K562 (cell line): ENCODE measurements around the gene FSTL4. TPM values are rescaled to one million over a fixed set of nuclear protein-coding genes. Genes with fewer than 3 reads are reported as not detected.
A peak's percentile ranks its signal among the peaks of the same experiment; 100 is the strongest.
"Not testable (repeated sequence)": the region's sequence is repeated elsewhere in the genome, so short reads cannot be mapped to it uniquely, and the experiment has no call there.

Experiments
- ATAC-seq: fragments of 200-7000 bp; cut with Tn5 transposase; 3 replicates; pipeline ENCODE4 v1.9.1; 2020; ENCODE audit warnings: moderate library complexity
- BruUV-seq: library from RNA; stranded (reverse); fragments of 400-500 nt; replicated peaks from 2 replicates; lab custom pipeline; 2021; lab: Mats Ljungman, UMichigan
- CTCF ChIA-PET: fragments of 300-600 bp; formaldehyde crosslinking; extraction: SDS; loops from one replicate; lab custom pipeline; 2021; ENCODE audit warnings: low intra/inter-chr PET ratio; lab: Yijun Ruan, JAX
- POLR2A ChIA-PET: fragments of 300-600, 350-650 bp; sonication (Branson Sonifier 250); formaldehyde crosslinking; extraction: SDS; loops from one replicate; lab custom pipeline; 2021; ENCODE audit warnings: antibody characterized with exemption, inconsistent platforms; lab: Yijun Ruan, JAX
- DNase-seq, 4 experiments: peaks; one replicate each; pipeline versions ENCODE4 v3.0.0 to v3.0.0-alpha.2; 2011 to 2018; ENCODE audit warnings: low spot score in 3 of 4, mixed read lengths in 3 of 4; ENCODE audit errors: extremely low read depth in 1 of 4
- FAIRE-seq: peaks from 2 replicates; lab custom pipeline; 2011; peaks lifted over from hg19 to GRCh38; lab: Jason Lieb, UNC
- H2AFZ ChIP-seq: 2 replicates; pipeline ENCODE4 v1.6.0; 2011; ENCODE audit warnings: low read depth, low read length, control low read depth, inconsistent platforms
- H3K27ac ChIP-seq: fragments of 200-600 bp; 3 replicates; pipeline ENCODE4 v1.8.0; 2011; ENCODE audit warnings: low read depth, mild to moderate bottlenecking, control low read depth, inconsistent platforms, low read length, moderate library complexity, mixed read lengths; ENCODE audit errors: extremely low read depth
- H3K27me3 ChIP-seq, 2 experiments: fragments of 300-600 bp in 1 of 2; 2 replicates in 1 of 2; 3 replicates in 1 of 2; pipeline versions ENCODE4 v1.6.0 to v1.8.0; 2011; ENCODE audit warnings: inconsistent platforms in 2 of 2, low read length in 2 of 2, mild to moderate bottlenecking in 1 of 2, mixed read lengths in 1 of 2, moderate library complexity in 1 of 2; ENCODE audit not compliant: control insufficient read depth in 2 of 2, insufficient read depth in 2 of 2
- H3K36me3 ChIP-seq: fragments of 300-600 bp; 3 replicates; pipeline ENCODE4 v1.8.0; 2011; ENCODE audit warnings: mild to moderate bottlenecking, low read length, inconsistent platforms; ENCODE audit not compliant: control insufficient read depth, insufficient read depth
- H3K4me1 ChIP-seq, 2 experiments: fragments of 200-600 bp in 1 of 2; replicated peaks in 1 of 2; 2 replicates in 1 of 2; 3 replicates in 1 of 2; pipeline versions ENCODE4 v1.5.1 to v1.8.0; 2011; ENCODE audit warnings: inconsistent platforms in 2 of 2, low read length in 2 of 2, mild to moderate bottlenecking in 1 of 2, mixed read lengths in 1 of 2, moderate library complexity in 1 of 2; ENCODE audit not compliant: control insufficient read depth in 2 of 2, insufficient read depth in 2 of 2
- H3K4me2 ChIP-seq: 2 replicates; pipeline ENCODE4 v1.6.1; 2011; ENCODE audit warnings: low read length, control low read depth, inconsistent platforms, mixed read lengths; ENCODE audit not compliant: insufficient read depth
- H3K4me3 ChIP-seq: fragments of 200-600 bp; sonication (generic), shearing (Covaris generic); 2 replicates; pipeline ENCODE4 v1.5.1; 2016; ENCODE audit warnings: control low read depth, inconsistent platforms
- H3K79me2 ChIP-seq: fragments of 200-600 bp; 3 replicates; pipeline ENCODE4 v1.8.0; 2011; ENCODE audit warnings: low read length, inconsistent platforms; ENCODE audit not compliant: control insufficient read depth, insufficient read depth
- H3K9ac ChIP-seq, 2 experiments: 2 replicates each; pipeline versions ENCODE4 v1.6.0 to v1.6.1; 2011; ENCODE audit warnings: low read depth in 2 of 2, low read length in 2 of 2, control low read depth in 1 of 2, inconsistent platforms in 1 of 2, mild to moderate bottlenecking in 1 of 2, mixed read lengths in 1 of 2; ENCODE audit not compliant: insufficient read depth in 1 of 2
- H3K9me1 ChIP-seq: one replicate; pipeline ENCODE4 v1.6.0; 2011; ENCODE audit warnings: inconsistent platforms, mild to moderate bottlenecking, low read length, moderate library complexity; ENCODE audit not compliant: control insufficient read depth, insufficient read depth
- H3K9me3 ChIP-seq: replicated peaks from 2 replicates; pipeline ENCODE4 v1.5.1; 2011; ENCODE audit warnings: low read depth, low read length, inconsistent platforms; ENCODE audit not compliant: control insufficient read depth, insufficient read depth
- H4K20me1 ChIP-seq: replicated peaks from 2 replicates; pipeline ENCODE4 v1.6.1; 2011; ENCODE audit warnings: low read length, inconsistent platforms, mixed read lengths; ENCODE audit not compliant: control insufficient read depth, insufficient read depth
- CEBPG ChIP-seq, 3 experiments: fragments of 200-800 bp in 1 of 3; sonication (Bioruptor generic) in 1 of 3; sonication (generic) in 1 of 3; formaldehyde crosslinking in 1 of 3; IDR thresholded peaks in 2 of 3; conservative IDR thresholded peaks in 1 of 3; 2 replicates each; pipeline versions ENCODE4 v1.6.1 to v1.8.0; 2016 to 2022; ENCODE audit warnings: missing compliant biosample characterization in 2 of 3, missing genetic modification characterization in 2 of 3, mild to moderate bottlenecking in 1 of 3, missing genetic modification reagents in 1 of 3
- CXXC5 ChIP-seq: fragments of 250-450 bp; sonication (Bioruptor Pico); IDR thresholded peaks from 2 replicates; pipeline ENCODE4 v1.8.0; 2022; ENCODE audit warnings: inconsistent platforms, mild to moderate bottlenecking, moderate library complexity
- HDAC6 ChIP-seq: IDR thresholded peaks from 2 replicates; pipeline ENCODE4 v1.6.1; 2012; ENCODE audit warnings: low read depth, mild to moderate bottlenecking, control low read depth, inconsistent platforms, low read length, moderate library complexity
- JUND ChIP-seq, 2 experiments: IDR thresholded peaks; 2 replicates in 1 of 2; 3 replicates in 1 of 2; pipeline ENCODE4 v1.6.1; 2011; ENCODE audit warnings: borderline replicate concordance in 2 of 2, low read depth in 2 of 2, low read length in 2 of 2, improper control_type of control experiment in 1 of 2, missing biosample characterization in 1 of 2, missing genetic modification characterization in 1 of 2, missing genetic modification reagents in 1 of 2
- MEIS2 ChIP-seq: fragments of 450-650 bp; IDR thresholded peaks from 2 replicates; pipeline ENCODE4 v1.6.1; 2014; ENCODE audit warnings: mild to moderate bottlenecking; ENCODE audit not compliant: partially characterized antibody
- NR4A1 ChIP-seq, 2 experiments: fragments of 250-450 bp in 1 of 2; fragments of 450-650 bp in 1 of 2; sonication (Bioruptor Pico) in 1 of 2; IDR thresholded peaks; 2 replicates each; pipeline versions ENCODE4 v1.4.0 to v1.6.1; 2016 to 2020; ENCODE audit warnings: mild to moderate bottlenecking in 2 of 2, missing compliant biosample characterization in 1 of 2, missing genetic modification characterization in 1 of 2, moderate library complexity in 1 of 2
- ZNF76 ChIP-seq: fragments of 250-450 bp; sonication (Bioruptor Pico); IDR thresholded peaks from 2 replicates; pipeline ENCODE4 v1.4.0; 2020; ENCODE audit warnings: mild to moderate bottlenecking, moderate library complexity, borderline replicate concordance
- WGBS: fragments of 100-300 bp; shearing (Covaris generic); methylation state at CpG from one replicate; pipeline ENCODE4 v1.1.6; 2016; ENCODE audit warnings: low coverage, mixed read lengths; ENCODE audit not compliant: insufficient coverage; ENCODE audit errors: missing lambda C conversion rate; 5-methylcytosine and 5-hydroxymethylcytosine counted together
- in situ Hi-C: fragments of 300-500 bp; cut with MboI; formaldehyde crosslinking; loops from 4 replicates; pipeline ENCODE4 v1.15.0; 2018; ENCODE audit warnings: inconsistent platforms, mixed read lengths
- intact Hi-C: fragments of 100-400 bp; cut with micrococcal nuclease; formaldehyde crosslinking; loops from 2 replicates; pipeline ENCODE4 v1.14.2; 2022
- polyA plus RNA-seq, 8 experiments: library from polyadenylated mRNA; depleted of rRNA in 4 of 8; stranded (reverse) in 5 of 8; unstranded in 3 of 8; fragments of >200 nt; fragmentation: Nextera tagmentation in 2 of 8; fragmentation: Illumina TruSeq in 1 of 8; extraction: Ambion mirVana in 2 of 8; extraction: Trizol in 1 of 8; gene quantifications; 2 replicates each; pipeline versions ENCODE4 v1.2.1 to v1.2.3, GENCODE V29; 2011 to 2014; ENCODE audit warnings: inconsistent platforms in 1 of 8, missing spikeins in 1 of 8
- total RNA-seq, 7 experiments: library from RNA; depleted of rRNA in 6 of 7; stranded (reverse); fragments of >200 nt in 6 of 7; fragmentation: Illumina TruSeq in 2 of 7; extraction: Trizol in 2 of 7; gene quantifications; 2 replicates each; pipeline versions ENCODE4 v1.2.1 to v1.2.3, GENCODE V29; 2011 to 2021; ENCODE audit warnings: low replicate concordance in 1 of 7
- TF ChIP-seq, protein P1 (sequence below), 2 experiments: fragments of 450-650 bp in 1 of 2; sonication (generic) in 1 of 2; formaldehyde crosslinking in 1 of 2; IDR thresholded peaks in 1 of 2; conservative IDR thresholded peaks in 1 of 2; 2 replicates each; pipeline versions ENCODE4 v1.6.1 to v1.8.1; 2016 to 2023; ENCODE audit warnings: mild to moderate bottlenecking in 2 of 2, moderate library complexity in 2 of 2, inconsistent platforms in 1 of 2, missing genetic modification reagents in 1 of 2
- TF ChIP-seq, protein P2 (sequence below): fragments of 200-800 bp; sonication (Bioruptor generic); IDR thresholded peaks from 2 replicates; pipeline ENCODE4 v1.6.1; 2016; ENCODE audit warnings: missing genetic modification characterization, missing compliant biosample characterization

The FSTL4 gene
- total and polyA plus RNA-seq, 9 of the 15 experiments (the other 6 are each of a cell fraction or from before 2014, with no cell fraction given) = 0.08 to 0.18 (median 0.10) TPM; not detected in 5

DNA sequence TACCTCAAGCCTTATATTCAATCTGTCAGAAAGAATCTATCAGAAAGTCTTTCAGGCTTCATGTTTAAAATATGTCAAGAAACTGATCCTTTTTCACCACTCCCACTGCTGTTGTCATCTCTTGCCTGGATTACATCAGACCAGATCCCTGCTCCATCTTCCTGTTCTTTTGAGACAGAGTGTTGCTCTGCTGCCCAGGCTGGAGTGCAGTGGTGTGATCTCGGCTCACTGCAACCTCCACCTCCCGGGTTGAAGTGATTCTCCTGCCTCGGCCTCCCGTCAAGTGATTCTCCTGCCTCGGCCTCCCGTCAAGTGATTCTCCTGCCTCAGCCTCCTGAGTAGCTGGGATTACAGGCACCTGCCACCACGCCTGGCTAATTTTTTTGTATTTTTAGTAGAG, 396.2 kb downstream of the FSTL4 start (continued):
- TF ChIP-seq CXXC5 = peak; percentile 36; the same call in 1 of the 2 replicates
- TF ChIP-seq MEIS2 = peak; percentile 3
- TF ChIP-seq ZNF76 (CRISPR knock-in tag) = peak; percentile 89; the same call in 1 of the 2 replicates
- TF ChIP-seq, protein P1, sequence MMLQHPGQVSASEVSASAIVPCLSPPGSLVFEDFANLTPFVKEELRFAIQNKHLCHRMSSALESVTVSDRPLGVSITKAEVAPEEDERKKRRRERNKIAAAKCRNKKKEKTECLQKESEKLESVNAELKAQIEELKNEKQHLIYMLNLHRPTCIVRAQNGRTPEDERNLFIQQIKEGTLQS (IDR thresholded peaks at IDR 0.05) = peak; percentile 84; the same call in 1 of the 2 replicates
- TF ChIP-seq, protein P1 (CRISPR knock-in tag; conservative IDR thresholded peaks at IDR 0.05) = not testable (repeated sequence)
- peak; percentile 16; the same call in 1 of the 2 replicates for TF ChIP-seq JUND (IDR thresholded peaks at IDR 0.05; ENCODE audit: borderline replicate concordance, low read depth, low read length)
- TF ChIP-seq JUND (tag; IDR thresholded peaks at IDR 0.05; ENCODE audit: borderline replicate concordance, low read depth, low read length) = peak; percentile 15; the same call in 1 of the 3 replicates
- not testable (repeated sequence) for TF ChIP-seq NR4A1 (CRISPR knock-in tag; IDR thresholded peaks at IDR 0.05)
- peak; percentile 52; the same call in 1 of the 2 replicates for TF ChIP-seq NR4A1 (tag; IDR thresholded peaks at IDR 0.05)

DNA sequence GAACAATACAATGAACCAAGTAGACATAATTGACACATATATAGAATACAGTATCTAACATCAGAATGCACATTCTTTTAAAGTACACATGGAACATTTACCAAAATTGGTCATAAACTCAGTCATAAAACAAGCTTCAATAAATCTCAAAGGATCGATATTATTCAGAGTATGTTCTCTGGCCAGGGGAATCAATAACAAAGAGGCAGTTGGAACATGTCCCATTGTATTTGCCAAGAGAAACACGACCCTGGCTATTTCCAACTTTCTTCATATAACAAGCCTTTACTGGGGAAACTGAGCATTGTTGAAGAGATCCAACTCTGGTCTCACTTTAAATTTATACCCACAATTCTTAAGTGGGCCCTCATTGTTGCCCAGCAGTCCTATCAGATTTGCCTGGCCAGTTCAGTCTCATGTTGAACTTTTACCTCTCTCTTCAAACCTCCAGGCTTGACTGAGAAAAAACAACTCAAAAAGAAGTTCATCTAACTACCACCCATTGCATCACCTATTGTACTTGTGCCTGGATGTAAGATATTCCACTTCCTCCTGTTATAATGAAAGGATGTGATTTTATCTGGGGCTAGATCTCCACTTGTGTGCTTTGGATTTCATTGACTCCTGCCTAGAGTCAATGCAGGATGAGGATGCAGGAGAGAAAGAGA, 398.1 kb downstream of the FSTL4 start:
- no peaks in the 10 kb centered on the region for H4K20me1 ChIP-seq
- H3K9me3 ChIP-seq = no peaks in the 10 kb centered on the region
- no peak overlapping the region for H3K27ac ChIP-seq
- H3K4me2 ChIP-seq = no peak overlapping the region
- no peaks in the 10 kb centered on the region for H3K9me1 ChIP-seq
- FAIRE-seq (no peak), DNase-seq (no peak), ATAC-seq (peak; percentile 42; the same call in 2 of the 3 replicates)
- 5% methylated on average over 2 of the region's 2 CpGs for WGBS
- no TSS peak for BruUV-seq
- no peaks in the 10 kb centered on the region for H3K36me3 ChIP-seq
- H2AFZ ChIP-seq = no peak overlapping the region
- no peak overlapping the region for H3K9ac ChIP-seq
- intact Hi-C loops (no loop called here), in situ Hi-C loops (no loop called here)
- no peaks in the 10 kb centered on the region for H3K79me2 ChIP-seq
- peaks cover 11 to 24% of the 10 kb centered on the region in 2 experiments; a peak in 4 of 5 replicates for H3K27me3 ChIP-seq
- ChIA-PET CTCF (no interaction called here), POLR2A (interaction anchor here (1.0 to 1.1 kb wide), 2 partner anchors 9 to 25 kb away, joined by 3 read pairs; no protein-coding TSS in a partner anchor)
- H3K4me1 ChIP-seq = no peaks in the 10 kb centered on the region; a peak in 2 of 5 replicates
- no peak overlapping the region for H3K4me3 ChIP-seq
- TF ChIP-seq HDAC6 = no peak
- TF ChIP-seq, protein P2, sequence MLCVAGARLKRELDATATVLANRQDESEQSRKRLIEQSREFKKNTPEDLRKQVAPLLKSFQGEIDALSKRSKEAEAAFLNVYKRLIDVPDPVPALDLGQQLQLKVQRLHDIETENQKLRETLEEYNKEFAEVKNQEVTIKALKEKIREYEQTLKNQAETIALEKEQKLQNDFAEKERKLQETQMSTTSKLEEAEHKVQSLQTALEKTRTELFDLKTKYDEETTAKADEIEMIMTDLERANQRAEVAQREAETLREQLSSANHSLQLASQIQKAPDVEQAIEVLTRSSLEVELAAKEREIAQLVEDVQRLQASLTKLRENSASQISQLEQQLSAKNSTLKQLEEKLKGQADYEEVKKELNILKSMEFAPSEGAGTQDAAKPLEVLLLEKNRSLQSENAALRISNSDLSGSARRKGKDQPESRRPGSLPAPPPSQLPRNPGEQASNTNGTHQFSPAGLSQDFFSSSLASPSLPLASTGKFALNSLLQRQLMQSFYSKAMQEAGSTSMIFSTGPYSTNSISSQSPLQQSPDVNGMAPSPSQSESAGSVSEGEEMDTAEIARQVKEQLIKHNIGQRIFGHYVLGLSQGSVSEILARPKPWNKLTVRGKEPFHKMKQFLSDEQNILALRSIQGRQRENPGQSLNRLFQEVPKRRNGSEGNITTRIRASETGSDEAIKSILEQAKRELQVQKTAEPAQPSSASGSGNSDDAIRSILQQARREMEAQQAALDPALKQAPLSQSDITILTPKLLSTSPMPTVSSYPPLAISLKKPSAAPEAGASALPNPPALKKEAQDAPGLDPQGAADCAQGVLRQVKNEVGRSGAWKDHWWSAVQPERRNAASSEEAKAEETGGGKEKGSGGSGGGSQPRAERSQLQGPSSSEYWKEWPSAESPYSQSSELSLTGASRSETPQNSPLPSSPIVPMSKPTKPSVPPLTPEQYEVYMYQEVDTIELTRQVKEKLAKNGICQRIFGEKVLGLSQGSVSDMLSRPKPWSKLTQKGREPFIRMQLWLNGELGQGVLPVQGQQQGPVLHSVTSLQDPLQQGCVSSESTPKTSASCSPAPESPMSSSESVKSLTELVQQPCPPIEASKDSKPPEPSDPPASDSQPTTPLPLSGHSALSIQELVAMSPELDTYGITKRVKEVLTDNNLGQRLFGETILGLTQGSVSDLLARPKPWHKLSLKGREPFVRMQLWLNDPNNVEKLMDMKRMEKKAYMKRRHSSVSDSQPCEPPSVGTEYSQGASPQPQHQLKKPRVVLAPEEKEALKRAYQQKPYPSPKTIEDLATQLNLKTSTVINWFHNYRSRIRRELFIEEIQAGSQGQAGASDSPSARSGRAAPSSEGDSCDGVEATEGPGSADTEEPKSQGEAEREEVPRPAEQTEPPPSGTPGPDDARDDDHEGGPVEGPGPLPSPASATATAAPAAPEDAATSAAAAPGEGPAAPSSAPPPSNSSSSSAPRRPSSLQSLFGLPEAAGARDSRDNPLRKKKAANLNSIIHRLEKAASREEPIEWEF = no peak
- TF ChIP-seq CEBPG (CRISPR knock-in tag; IDR thresholded peaks at IDR 0.05) = peak; percentile 61; the same call in 1 of the 2 replicates
- peak; percentile 83 to 96 for TF ChIP-seq CEBPG (tag; conservative IDR thresholded peaks at IDR 0.05 in 1 of 2, IDR thresholded peaks at IDR 0.05 in 1 of 2)
